WERI-Rb-1 (cell line): Measurements from ENCODE around the gene EPS8.

ENCODE experiments used
- DNase-seq: peaks from one replicate; pipeline ENCODE4 v3.0.0-alpha.2; 2020
- H3K27ac ChIP-seq: fragments of 250-450 bp; sonication (Bioruptor Pico); 2 replicates; pipeline ENCODE4 v1.5.1; 2020; ENCODE audit warnings: mild to moderate bottlenecking, moderate library complexity
- H3K27me3 ChIP-seq: fragments of 250-450 bp; sonication (Bioruptor Pico); 2 replicates; pipeline ENCODE4 v1.5.1; 2021; ENCODE audit warnings: mild to moderate bottlenecking, low read depth, moderate library complexity; ENCODE audit not compliant: insufficient read depth, severe bottlenecking
- H3K36me3 ChIP-seq: fragments of 250-450 bp; sonication (Bioruptor Pico); 2 replicates; pipeline ENCODE4 v1.5.1; 2020; ENCODE audit warnings: mild to moderate bottlenecking, moderate library complexity
- H3K4me3 ChIP-seq: 2 replicates; pipeline ENCODE4 v1.5.1; 2011; ENCODE audit warnings: low read depth, mild to moderate bottlenecking, control low read depth, low read length
- H3K9me3 ChIP-seq: fragments of 250-450 bp; sonication (Bioruptor Pico); 2 replicates; pipeline ENCODE4 v1.5.1; 2021; ENCODE audit warnings: mild to moderate bottlenecking, moderate library complexity; ENCODE audit not compliant: severe bottlenecking
- CTCF ChIP-seq: IDR thresholded peaks from 2 replicates; pipeline ENCODE4 v1.5.1; 2011; ENCODE audit warnings: low read depth, mild to moderate bottlenecking, control low read depth, inconsistent platforms, low read length

The EPS8 gene

DNA sequence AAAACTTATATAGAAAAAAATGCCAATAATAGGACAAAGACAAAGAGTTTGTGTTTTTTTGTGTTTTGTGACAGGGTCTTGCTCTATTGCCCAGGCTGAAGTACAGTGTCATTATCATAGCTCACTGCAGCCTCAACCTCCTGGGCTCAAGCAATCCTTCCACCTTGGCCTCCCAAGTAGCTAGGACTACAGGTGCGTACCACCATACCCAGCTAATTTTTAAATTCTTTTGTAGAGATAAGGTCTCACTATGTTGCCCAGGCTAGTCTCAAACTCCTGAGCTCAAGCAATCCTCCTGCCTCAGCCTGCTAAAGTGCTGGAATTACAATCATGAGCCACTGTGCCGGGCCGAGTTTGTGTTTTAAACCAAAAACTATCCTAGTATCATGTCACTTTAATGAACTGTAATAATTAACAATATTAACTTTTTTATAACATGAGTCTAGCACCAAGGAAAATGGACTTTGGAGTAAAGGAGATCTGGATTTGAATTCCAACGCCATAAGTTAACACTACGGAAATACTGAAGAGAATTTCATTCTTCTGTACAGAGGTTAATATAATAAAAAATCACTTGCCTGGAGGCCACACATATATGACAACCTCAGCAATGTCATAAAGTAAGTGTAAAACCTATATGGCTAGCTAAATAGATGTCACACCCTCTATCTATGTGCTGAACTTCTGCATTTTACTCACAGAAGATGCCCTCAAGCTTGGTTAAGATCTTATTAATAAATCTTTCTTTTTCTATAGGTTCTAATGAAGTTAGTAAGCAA lies 53.2 kb downstream of the EPS8 start:
- no peak for DNase-seq
- Histone ChIP-seq H3K9me3 (no peaks in the 10 kb centered on the region), H3K36me3 (no peaks in the 10 kb centered on the region), H3K27ac (no peak overlapping the region), H3K27me3 (no peaks in the 10 kb centered on the region), H3K4me3 (no peak overlapping the region)
- TF ChIP-seq CTCF: no peak

DNA sequence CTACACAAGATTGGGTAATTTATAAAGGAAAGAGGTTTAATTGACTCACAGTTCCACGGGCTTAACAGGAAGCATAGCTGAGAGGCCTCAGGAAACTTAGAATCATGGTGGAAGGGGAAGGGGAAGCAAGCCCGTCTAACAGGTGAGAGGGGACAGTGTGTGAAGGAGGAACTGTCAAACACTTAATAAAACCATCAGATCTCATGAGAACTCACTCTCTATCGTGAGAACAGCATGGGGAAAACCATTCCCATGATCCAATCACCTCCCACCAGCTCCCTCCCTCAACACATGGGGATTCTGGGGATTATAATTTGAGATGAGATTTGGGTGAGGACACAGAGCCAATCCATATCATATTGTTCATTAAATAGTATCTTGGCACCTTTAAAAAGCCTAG lies 56.1 kb downstream of the EPS8 start:
- TF ChIP-seq CTCF: no peak
- no peak for DNase-seq
- no peak overlapping the region for H3K27ac ChIP-seq
- H3K27me3 ChIP-seq: no peaks in the 10 kb centered on the region
- H3K9me3 ChIP-seq: no peaks in the 10 kb centered on the region
- no peaks in the 10 kb centered on the region for H3K36me3 ChIP-seq
- H3K4me3 ChIP-seq: no peak overlapping the region

GRCh38 chr12:15732341-15733061 lies 56.7 kb downstream of the EPS8 start:
- H3K4me3 ChIP-seq: no peak overlapping the region
- no peak overlapping the region for H3K27ac ChIP-seq
- H3K36me3 ChIP-seq: no peaks in the 10 kb centered on the region
- no peaks in the 10 kb centered on the region for H3K9me3 ChIP-seq
- DNase-seq: no peak
- no peak for TF ChIP-seq CTCF
- no peaks in the 10 kb centered on the region for H3K27me3 ChIP-seq

DNA sequence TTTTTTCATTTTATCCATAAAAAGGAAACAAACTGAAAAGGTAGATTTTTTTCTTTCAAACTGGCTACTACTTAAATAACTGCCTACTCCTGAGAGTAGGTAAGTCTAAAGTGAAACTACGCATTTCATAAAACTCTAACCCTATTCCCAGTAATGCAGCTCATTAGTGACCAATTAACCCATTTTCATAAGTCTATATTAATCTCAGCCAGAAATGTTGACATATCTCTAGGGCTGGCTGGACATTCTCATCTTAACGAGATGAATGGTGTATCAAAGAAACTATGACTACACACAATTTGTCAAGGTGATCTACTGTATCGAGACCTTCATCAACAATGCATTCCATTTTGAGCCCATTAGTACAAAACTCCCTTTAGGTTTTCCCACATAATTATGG lies 57.2 kb downstream of the EPS8 start:
- Histone ChIP-seq H3K36me3 (no peaks in the 10 kb centered on the region), H3K9me3 (no peaks in the 10 kb centered on the region), H3K27ac (no peak overlapping the region), H3K27me3 (no peaks in the 10 kb centered on the region), H3K4me3 (no peak overlapping the region)
- DNase-seq: no peak
- TF ChIP-seq CTCF: no peak

DNA sequence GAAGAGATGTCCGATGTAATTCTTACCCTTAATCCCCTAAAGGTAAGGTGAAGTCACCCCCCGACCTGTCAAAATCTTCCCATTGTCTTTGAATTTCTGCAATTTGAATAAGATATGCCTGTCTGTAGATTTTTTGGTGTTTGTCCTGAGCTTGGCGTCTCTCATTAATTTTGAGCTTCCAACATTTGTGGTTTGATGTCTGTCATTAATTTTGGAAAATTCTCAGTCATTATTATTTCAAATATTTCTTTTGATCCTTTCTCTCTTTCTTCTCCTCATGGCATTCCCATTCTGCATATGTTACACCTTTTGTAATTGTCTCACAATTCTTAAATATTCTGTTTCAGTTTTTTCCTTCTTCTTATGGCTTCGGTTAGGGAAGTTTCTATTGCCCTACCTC lies 60.1 kb downstream of the EPS8 start:
- H3K4me3 ChIP-seq: no peak overlapping the region
- TF ChIP-seq CTCF: no peak
- H3K9me3 ChIP-seq: no peaks in the 10 kb centered on the region
- DNase-seq: no peak
- H3K27me3 ChIP-seq: no peaks in the 10 kb centered on the region
- H3K36me3 ChIP-seq: no peaks in the 10 kb centered on the region
- no peak overlapping the region for H3K27ac ChIP-seq
